ENCODE data around the gene PIP5K1B.

The PIP5K1B gene

DNA sequence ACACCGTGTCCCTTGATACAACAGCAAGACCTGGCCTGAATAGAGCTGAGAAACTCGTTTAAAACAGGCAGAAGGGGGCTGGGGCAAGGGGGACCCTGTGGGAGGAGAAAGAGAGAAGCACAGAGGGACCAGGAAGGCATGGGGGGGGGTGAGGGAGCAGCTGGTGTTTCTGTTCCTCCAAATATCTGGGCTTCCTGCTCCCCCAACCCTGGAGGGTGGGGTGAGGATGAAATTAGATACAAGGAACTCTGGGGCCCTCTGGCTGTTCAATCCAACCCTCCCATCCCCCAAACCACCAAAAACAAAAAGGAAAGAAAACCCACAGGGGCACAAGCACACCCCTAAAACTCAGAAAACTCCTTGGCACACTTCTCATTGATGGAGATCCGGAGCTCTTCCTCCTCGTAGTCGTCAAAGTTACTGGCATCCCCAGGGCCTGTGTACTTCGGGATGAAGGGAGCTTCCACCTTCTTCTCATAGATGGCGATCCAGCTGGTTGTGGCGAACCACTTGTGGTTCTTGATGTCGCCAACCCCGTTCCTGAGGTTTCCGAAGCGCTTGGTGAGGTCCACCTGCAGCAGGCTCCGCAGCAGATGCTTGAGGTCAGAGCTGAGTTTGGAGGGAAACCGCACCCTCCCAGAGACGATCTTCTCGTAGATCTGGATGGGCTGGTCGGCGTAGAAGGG, 307.8 kb downstream of the PIP5K1B start:
- FAIRE-seq: no peak
- no peak for TF ChIP-seq POLR2A (IDR thresholded peaks at IDR 0.05; ENCODE audit: low read depth, low read length)
- no peak for DNase-seq (ENCODE audit: insufficient read length, low spot score)

DNA sequence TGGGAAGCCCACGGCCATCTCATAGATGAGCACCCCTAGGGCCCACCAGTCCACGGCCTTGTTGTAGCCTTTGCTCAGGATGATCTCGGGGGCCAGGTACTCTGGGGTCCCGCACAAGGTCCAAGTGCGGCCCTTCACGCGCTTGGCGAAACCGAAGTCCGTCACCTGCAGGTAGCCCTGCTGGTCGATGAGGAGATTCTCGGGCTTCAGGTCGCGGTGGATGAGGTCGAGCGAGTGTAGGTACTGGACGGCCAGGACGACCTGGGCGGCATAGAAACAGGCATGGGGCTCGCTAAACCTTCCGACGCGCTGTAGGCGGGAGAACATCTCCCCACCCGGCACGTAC, 308.3 kb downstream of the PIP5K1B start:
- DNase-seq (ENCODE audit: insufficient read length, low spot score): no peak
- TF ChIP-seq POLR2A (IDR thresholded peaks at IDR 0.05; ENCODE audit: low read depth, low read length): no peak
- no peak for FAIRE-seq

DNA sequence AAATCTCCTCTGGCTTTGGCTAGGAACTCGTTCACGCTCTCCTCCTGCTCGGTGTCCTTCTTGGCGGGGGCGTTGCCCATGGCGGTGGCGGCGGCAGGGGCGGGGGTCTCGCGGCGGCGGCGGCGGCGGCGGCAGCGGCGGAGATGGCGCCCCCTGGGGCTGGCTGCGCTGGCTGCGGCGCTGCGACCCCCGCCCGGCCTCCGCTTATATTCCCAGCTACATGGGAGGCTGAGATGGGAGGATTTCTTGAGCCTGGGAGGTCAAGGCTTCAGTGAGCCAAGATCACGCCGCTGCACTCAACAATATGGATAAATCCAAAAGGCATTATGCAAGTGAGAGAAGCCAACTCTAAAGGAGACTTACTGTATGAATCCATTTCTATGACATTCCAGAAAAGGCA, 309.0 kb downstream of the PIP5K1B start, which contains the start of gene PRKACG:
Gene PRKACG, minus strand, starts transcription at position 101 of the 400 bp plus-strand sequence. Its CDS starts 21 bp downstream, at position 80.
- FAIRE-seq (no peak), DNase-seq (ENCODE audit: insufficient read length, low spot score) (no peak)
- TF ChIP-seq POLR2A (IDR thresholded peaks at IDR 0.05; ENCODE audit: low read depth, low read length): no peak

DNA sequence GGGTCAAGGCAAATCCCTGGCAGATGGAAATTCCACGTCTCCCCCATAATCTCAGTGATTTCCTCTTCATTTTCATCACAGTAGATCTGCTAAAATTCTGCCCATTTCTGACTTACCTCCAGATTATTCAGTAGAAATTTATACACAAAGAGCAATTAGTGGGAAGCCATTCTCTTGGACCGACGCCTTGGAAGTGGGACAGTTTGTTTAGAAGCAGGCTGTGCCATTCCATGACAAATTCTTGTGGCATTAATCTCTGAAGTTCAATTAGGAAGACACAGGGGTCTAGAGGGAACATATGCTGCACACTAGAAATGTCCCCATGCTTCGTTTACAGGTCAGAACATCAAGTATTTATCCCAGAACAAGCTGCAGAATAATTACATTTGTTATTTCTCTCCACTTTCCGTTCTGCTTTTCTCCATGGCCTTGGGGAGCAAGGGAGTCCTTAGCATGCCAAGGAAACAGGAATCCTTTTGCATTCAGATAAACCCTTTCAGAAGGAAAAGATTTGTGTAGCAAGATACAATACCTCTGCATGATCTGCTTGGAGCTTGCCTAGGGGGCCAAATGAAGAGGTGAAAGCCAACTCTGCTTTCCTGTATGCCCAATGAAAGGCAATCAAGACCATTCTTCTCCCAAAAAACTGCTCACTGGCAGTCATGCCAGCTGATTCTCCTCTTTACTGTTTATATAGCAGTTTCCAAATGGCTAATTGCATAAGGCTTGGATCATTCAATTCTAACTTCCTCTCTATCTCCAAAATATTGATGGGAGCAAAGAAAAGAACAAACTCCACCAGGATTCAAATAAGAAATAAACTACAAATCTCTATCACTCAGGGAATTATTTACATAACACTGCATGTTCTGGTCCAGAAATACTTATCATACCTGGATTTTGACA, 311.4 kb downstream of the PIP5K1B start:
- no peak for FAIRE-seq
- DNase-seq (ENCODE audit: insufficient read length, low spot score): no peak
- no peak for TF ChIP-seq POLR2A (IDR thresholded peaks at IDR 0.05; ENCODE audit: low read depth, low read length)

DNA sequence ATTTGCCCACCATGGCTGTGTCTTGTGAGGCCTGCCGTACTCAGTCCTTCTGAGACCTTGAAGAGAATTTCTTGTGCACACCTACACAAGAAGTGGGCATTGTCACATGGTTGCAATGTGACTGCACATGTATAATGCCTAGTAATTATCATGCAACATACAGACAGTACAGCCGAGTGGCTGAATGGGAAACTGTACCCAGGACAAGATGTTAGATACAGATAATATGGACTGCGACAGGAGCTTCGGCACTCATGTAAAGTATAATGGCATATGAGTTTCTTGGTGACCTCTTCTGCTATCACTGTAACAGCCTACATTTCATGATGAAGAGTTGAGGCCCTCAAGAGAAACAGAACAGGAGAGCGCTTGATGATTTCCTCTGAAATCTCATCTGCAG, 313.7 kb downstream of the PIP5K1B start:
- no peak for FAIRE-seq
- no peak for DNase-seq (ENCODE audit: insufficient read length, low spot score)
- no peak for TF ChIP-seq POLR2A (IDR thresholded peaks at IDR 0.05; ENCODE audit: low read depth, low read length)

GRCh38 chr9:69019808-69020207, 314.8 kb downstream of the PIP5K1B start:
- DNase-seq (ENCODE audit: insufficient read length, low spot score) (no peak), FAIRE-seq (no peak)
- no peak for TF ChIP-seq POLR2A (IDR thresholded peaks at IDR 0.05; ENCODE audit: low read depth, low read length)

DNA sequence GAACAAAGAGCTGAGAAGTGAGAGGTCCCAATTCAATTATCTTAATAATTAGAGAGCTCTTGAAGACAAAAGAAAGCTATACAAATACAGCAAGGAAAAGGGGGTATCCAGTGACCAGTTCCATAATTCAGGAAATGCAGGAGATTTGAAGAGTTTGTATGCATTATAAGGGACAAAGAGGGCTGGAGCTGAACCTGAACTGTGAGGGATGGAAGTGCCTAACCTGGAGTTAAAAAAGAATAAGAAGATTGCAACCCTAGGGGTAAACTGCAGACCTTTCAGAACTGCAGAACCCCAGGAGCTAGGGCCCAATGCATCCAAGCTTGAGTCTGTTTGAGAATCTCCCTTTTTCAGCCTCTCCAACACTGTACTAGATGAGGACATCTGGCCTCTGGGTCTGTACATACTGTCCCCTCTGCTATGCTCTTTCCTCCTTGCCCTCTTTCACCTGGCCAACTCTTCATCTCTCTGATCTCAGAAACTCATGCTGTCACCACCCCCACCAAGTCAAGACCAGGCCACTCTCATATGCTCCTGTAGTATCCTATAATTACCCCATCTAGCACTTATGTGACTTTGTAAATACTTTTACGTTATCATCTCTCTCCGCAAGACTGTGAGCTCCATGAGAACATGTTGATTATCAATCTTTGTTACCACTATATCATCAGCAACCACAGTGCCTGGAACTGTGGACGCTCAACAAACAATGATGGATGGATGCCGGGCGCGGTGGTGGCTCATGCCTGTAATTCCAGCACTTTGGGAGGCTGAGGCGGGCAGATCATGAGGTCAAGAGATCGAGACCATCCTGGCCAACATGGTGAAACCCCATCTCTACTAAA, 315.5 kb downstream of the PIP5K1B start:
- FAIRE-seq (no peak), DNase-seq (ENCODE audit: insufficient read length, low spot score) (no peak)
- no peak for TF ChIP-seq POLR2A (IDR thresholded peaks at IDR 0.05; ENCODE audit: low read depth, low read length)

DNA sequence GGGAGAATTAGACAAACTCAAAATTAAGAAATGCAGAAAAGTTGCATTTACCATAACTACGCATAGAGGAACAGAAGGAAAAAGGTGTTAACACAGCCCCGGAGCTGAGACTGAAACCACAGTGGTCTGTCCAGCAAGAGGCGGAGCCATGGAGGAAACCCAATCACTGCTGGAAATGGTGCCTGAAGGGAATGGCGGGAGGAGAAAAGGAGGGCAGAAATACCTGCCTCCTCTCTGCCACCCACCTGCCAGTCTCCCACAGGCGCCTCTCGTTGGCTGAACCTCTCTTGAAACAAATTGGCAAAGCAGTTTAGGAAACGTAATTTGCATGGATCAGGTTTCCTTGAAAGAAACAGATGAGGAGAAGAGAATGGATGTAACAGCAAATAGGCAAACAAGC, 318.6 kb downstream of the PIP5K1B start:
- FAIRE-seq (no peak), DNase-seq (ENCODE audit: insufficient read length, low spot score) (no peak)
- no peak for TF ChIP-seq POLR2A (IDR thresholded peaks at IDR 0.05; ENCODE audit: low read depth, low read length)

- FAIRE-seq: peak; percentile 93
- peak; percentile 51 for DNase-seq (ENCODE audit: insufficient read length, low spot score)
- TF ChIP-seq POLR2A (IDR thresholded peaks at IDR 0.05; ENCODE audit: low read depth, low read length): no peak
Measured at GRCh38 chr9:69027355-69028097, 322.5 kb downstream of the PIP5K1B start.

- DNase-seq (ENCODE audit: insufficient read length, low spot score): no peak
- no peak for TF ChIP-seq POLR2A (IDR thresholded peaks at IDR 0.05; ENCODE audit: low read depth, low read length)
- FAIRE-seq: no peak
Measured at GRCh38 chr9:69028754-69029153, 323.7 kb downstream of the PIP5K1B start.

GRCh38 chr9:69029535-69029934, 324.5 kb downstream of the PIP5K1B start:
- DNase-seq (ENCODE audit: insufficient read length, low spot score) (no peak), FAIRE-seq (no peak)
- TF ChIP-seq POLR2A (IDR thresholded peaks at IDR 0.05; ENCODE audit: low read depth, low read length): no peak

- no peak for TF ChIP-seq POLR2A (IDR thresholded peaks at IDR 0.05; ENCODE audit: low read depth, low read length)
- DNase-seq (ENCODE audit: insufficient read length, low spot score) (no peak), FAIRE-seq (no peak)
Measured at GRCh38 chr9:69030851-69031645, 326.0 kb downstream of the PIP5K1B start.

GRCh38 chr9:69034071-69034470, 329.0 kb downstream of the PIP5K1B start:
- no peak for DNase-seq (ENCODE audit: insufficient read length, low spot score)
- FAIRE-seq: no peak
- no peak for TF ChIP-seq POLR2A (IDR thresholded peaks at IDR 0.05; ENCODE audit: low read depth, low read length)

Data from H54 (cell line).